Mucosa of rectum (tissue), 2 donors: ENCODE data around the gene CTIF.
A peak's percentile ranks its signal among the peaks of the same experiment; 100 is the strongest.
"Not testable (repeated sequence)": the region's sequence is repeated elsewhere in the genome, so short reads cannot be mapped to it uniquely, and the experiment has no call there.

ENCODE experiments used
- H3K27ac ChIP-seq, 2 donors: one replicate each; pipeline ENCODE4 v1.7.0; 2013; ENCODE audit warnings: inconsistent platforms in 2 of 2, low read depth in 2 of 2, low read length in 2 of 2
- H3K27me3 ChIP-seq, 2 donors: one replicate each; pipeline ENCODE4 v1.7.0; 2013; ENCODE audit warnings: low read length in 2 of 2; ENCODE audit not compliant: control insufficient read depth in 2 of 2, insufficient read depth in 2 of 2
- H3K36me3 ChIP-seq, 2 donors: one replicate each; pipeline ENCODE4 v1.7.0; 2013; ENCODE audit warnings: low read length in 2 of 2; ENCODE audit not compliant: control insufficient read depth in 2 of 2, insufficient read depth in 2 of 2
- H3K4me1 ChIP-seq, 2 donors: one replicate each; pipeline ENCODE4 v1.7.0; 2013; ENCODE audit warnings: low read length in 2 of 2, mild to moderate bottlenecking in 1 of 2; ENCODE audit not compliant: control insufficient read depth in 2 of 2, insufficient read depth in 2 of 2
- H3K4me3 ChIP-seq, 2 donors: one replicate each; pipeline ENCODE4 v1.7.0; 2013; ENCODE audit warnings: low read length in 2 of 2
- H3K9ac ChIP-seq, 2 donors: one replicate each; pipeline ENCODE4 v1.7.0; 2013; ENCODE audit warnings: low read length in 2 of 2, low read depth in 1 of 2, mild to moderate bottlenecking in 1 of 2
- H3K9me3 ChIP-seq, 2 donors: one replicate each; pipeline ENCODE4 v1.7.0; 2013; ENCODE audit warnings: low read length in 2 of 2; ENCODE audit not compliant: control insufficient read depth in 2 of 2
- donor health status: healthy.
- donor health status: Normal muscosa, but diverticular disease.

CTIF gene

DNA sequence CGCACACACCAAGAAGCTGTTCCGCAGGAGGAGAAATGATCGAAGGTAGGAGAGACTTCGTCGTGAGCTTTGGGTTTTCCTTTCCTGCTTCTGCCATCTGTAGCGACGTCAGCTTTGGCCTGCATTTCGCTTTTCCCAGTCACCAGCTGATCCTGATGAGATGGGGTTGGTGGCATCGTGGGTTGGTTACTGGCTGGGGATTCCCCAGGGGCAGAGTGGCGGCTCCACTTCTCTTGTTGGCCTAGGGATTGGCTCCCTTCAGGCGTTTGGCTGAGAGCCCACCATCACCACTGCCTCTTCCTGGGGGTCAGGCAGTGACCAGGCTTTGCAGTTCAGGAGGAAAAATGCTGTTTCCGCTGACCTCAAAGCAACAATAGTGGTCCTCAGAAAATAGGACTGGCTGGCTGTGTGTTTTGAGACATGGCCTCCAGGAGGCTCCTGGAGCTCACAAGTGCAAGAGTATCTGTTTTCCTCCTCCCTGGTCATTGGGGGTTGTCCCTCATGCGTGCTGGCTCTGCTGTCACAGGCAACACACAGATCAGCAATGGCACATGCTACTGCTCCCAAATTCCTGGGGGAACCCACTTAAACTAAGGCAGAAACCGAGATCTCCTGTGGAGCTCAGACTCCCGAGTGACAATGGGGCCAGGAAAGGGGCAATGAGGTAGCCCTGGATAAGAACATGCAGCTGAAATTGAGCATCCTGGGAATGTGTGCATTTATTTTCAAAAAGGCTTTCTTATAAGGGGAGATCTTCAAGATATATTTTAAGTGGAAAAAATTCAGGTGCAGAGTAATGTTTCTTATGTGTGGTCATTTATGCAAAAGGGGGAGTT, 173.0 kb downstream of the CTIF start:
- Histone ChIP-seq H3K27ac (no peak overlapping the region), H3K4me1 (peaks cover 8 to 14% of the 10 kb centered on the region in 2 donors), H3K9me3 (no peaks in the 10 kb centered on the region), H3K36me3 (peaks cover 0 to 2% of the 10 kb centered on the region in 2 donors), H3K27me3 (no peaks in the 10 kb centered on the region), H3K9ac (no peak overlapping the region), H3K4me3 (no peak overlapping the region)

DNA sequence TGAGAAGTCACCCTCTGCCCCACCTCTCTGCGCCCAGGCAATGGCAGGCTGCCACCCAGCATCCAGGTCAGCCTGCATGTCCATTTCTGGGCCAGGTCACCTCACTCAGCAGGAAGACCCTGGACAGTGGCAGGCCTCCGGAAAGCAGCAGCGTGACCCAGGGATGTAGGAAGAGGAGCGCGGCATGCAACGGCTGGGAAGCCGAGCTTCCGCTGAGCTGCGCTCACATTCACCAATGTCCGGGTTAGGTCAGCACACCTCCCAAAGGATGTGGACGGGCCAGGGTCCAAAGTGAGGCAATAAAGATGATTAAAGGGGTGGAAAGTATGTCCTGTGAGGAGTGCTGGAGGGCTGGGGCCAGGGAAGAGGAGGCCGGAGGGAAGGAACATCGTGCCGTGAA, 174.5 kb downstream of the CTIF start:
- Histone ChIP-seq H3K27me3 (no peaks in the 10 kb centered on the region), H3K36me3 (peaks cover 0 to 3% of the 10 kb centered on the region in 2 donors), H3K27ac (no peak overlapping the region), H3K9ac (no peak overlapping the region), H3K9me3 (no peaks in the 10 kb centered on the region), H3K4me3 (no peak overlapping the region), H3K4me1 (peaks cover 8 to 14% of the 10 kb centered on the region in 2 donors)

DNA sequence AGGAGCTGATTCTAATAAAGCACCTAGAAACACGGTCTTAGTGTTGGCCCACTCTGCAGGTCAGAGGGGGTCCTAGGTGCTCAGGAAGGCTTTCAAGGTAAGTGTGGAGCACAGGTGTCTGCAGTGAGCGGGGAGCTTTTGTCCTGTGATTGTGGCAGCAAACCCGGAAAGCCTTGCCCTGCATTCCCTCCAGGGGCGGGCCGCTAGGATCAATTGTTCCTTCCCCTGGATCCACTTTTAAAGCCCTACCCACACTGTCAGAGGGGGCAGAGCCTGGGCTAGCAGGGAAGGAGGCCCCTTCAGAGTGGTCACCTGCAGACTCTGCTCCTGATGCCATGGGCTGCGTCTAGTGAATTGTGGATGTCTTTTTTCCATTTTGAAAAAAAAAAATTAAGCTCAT, 176.0 kb downstream of the CTIF start:
- H3K9ac ChIP-seq, result no peak overlapping the region
- H3K4me1 ChIP-seq, result peaks cover 8 to 14% of the 10 kb centered on the region in 2 donors
- H3K27me3 ChIP-seq, result no peaks in the 10 kb centered on the region
- H3K4me3 ChIP-seq, result no peak overlapping the region
- H3K9me3 ChIP-seq, result no peaks in the 10 kb centered on the region
- H3K36me3 ChIP-seq, result peaks cover 0 to 6% of the 10 kb centered on the region in 2 donors
- H3K27ac ChIP-seq, result peak overlapping the region; percentile 34 to 62

GRCh38 chr18:48715711-48716361, 177.0 kb downstream of the CTIF start:
- Histone ChIP-seq H3K9me3 (no peaks in the 10 kb centered on the region), H3K9ac (no peak overlapping the region), H3K27me3 (no peaks in the 10 kb centered on the region), H3K27ac (peak overlapping the region; percentile 62 to 63), H3K36me3 (peaks cover 0 to 6% of the 10 kb centered on the region in 2 donors), H3K4me1 (peaks cover 8 to 14% of the 10 kb centered on the region in 2 donors), H3K4me3 (peak overlapping the region in 1 of 2 donors; percentile 34)

DNA sequence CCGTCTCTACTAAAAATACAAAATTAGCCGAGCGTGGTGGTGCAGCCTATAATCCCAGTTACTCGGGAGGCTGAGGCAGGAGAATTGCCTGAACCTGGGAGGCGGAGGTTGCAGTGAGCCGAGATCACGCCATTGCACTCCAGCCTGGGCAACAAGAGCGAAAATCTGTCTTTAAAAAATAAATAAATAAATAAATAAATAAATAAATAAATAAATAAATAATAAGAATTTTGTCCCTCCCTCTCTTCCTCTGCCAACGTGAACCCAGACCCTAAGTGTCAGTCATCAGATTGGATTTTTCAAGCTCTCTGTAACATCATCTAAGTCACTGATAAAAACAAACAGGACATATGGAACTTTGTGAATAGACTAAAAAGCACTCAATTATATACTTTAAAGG, 178.4 kb downstream of the CTIF start:
- not testable (repeated sequence) for H3K27me3 ChIP-seq, H3K27ac ChIP-seq, H3K4me3 ChIP-seq, H3K36me3 ChIP-seq, H3K9ac ChIP-seq, H3K9me3 ChIP-seq
- H3K4me1 ChIP-seq, result peaks cover 8 to 14% of the 10 kb centered on the region in 2 donors

DNA sequence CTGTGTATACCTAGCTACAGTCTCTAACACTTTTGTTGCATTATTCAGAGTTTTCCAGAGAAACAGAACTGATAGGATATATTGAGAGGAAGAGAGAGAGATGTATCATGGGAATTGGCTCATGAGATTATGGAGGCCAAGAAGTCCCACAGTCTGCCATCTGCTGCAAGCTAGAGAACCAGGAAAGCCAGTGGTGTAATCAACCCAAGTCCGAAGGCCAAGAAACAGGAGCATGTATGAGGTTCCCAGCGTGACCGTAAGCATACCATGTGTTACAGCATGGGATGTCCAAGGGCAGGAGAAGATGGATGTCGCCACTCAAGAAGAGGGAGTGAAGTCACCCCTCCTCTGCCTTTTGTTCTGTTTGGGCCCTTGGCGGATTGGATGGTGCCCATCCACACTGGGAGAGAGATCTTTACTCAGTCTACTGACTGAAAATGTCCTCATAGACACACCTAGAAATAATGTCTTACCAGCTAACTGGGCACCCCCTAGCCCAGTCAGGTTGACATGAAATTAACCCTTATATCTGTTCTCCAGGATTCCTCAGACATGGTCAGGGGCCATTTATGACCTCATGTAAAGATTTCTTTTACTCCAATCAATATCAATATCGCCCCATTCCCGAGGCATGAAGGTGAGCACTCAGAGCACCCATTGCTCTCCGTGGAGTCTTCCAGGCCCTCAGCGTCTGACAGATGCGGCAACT, 179.6 kb downstream of the CTIF start:
- no peak overlapping the region for H3K4me3 ChIP-seq
- peaks cover 0 to 3% of the 10 kb centered on the region in 2 donors for H3K36me3 ChIP-seq
- H3K9me3 ChIP-seq, result no peaks in the 10 kb centered on the region
- no peaks in the 10 kb centered on the region for H3K27me3 ChIP-seq
- H3K9ac ChIP-seq, result no peak overlapping the region
- H3K27ac ChIP-seq, result no peak overlapping the region
- peaks cover 8 to 14% of the 10 kb centered on the region in 2 donors for H3K4me1 ChIP-seq

DNA sequence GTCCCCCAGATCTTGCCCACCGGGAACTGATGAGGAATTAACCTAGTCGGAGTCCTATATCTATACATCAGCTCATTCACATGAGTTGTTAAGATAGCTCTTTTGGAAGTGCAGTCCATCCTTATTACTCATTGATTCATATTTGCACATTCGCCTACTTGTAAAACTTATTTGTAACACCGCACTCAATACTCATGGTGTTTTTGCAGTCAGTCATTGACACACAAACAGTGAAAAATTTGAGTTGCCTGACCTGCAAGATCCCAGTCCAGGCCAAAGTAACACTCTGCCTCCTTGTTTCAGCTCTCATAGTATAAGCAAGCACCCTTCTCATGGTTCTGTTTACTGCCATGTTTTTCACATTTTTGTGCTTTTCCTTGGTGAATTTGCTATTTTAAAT, 180.6 kb downstream of the CTIF start:
- peaks cover 11 to 14% of the 10 kb centered on the region in 2 donors for H3K4me1 ChIP-seq
- H3K9me3 ChIP-seq, result no peaks in the 10 kb centered on the region
- no peaks in the 10 kb centered on the region for H3K27me3 ChIP-seq
- no peak overlapping the region for H3K27ac ChIP-seq
- H3K36me3 ChIP-seq, result peaks cover 0 to 3% of the 10 kb centered on the region in 2 donors
- no peak overlapping the region for H3K9ac ChIP-seq
- H3K4me3 ChIP-seq, result no peak overlapping the region

GRCh38 chr18:48719974-48720654, 181.3 kb downstream of the CTIF start:
- peaks cover 0 to 3% of the 10 kb centered on the region in 2 donors for H3K36me3 ChIP-seq
- H3K9ac ChIP-seq, result no peak overlapping the region
- H3K27ac ChIP-seq, result no peak overlapping the region
- no peak overlapping the region for H3K4me3 ChIP-seq
- H3K4me1 ChIP-seq, result peaks cover 12 to 16% of the 10 kb centered on the region in 2 donors
- H3K9me3 ChIP-seq, result no peaks in the 10 kb centered on the region
- H3K27me3 ChIP-seq, result no peaks in the 10 kb centered on the region

DNA sequence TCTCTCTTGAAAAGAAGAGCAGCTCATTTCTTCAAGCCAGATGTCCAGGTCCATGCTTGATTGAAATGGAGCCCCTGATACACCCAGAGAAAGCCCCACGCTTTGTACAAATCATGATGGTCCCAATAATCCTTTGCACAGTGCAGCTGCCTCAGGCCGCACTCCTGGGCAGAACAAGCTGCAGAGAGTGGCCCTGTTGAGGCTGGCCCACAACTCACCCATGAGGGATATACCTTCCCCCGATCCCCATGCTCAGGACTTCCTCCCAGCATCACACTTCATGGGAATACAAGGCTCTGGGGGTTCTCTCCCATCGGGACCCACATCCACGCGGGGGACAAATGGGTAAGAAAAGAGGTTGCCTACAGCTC, 181.8 kb downstream of the CTIF start:
- H3K27me3 ChIP-seq, result no peaks in the 10 kb centered on the region
- H3K27ac ChIP-seq, result no peak overlapping the region
- peaks cover 6 to 16% of the 10 kb centered on the region in 2 donors for H3K4me1 ChIP-seq
- no peak overlapping the region for H3K4me3 ChIP-seq
- no peaks in the 10 kb centered on the region for H3K9me3 ChIP-seq
- peaks cover 0 to 3% of the 10 kb centered on the region in 2 donors for H3K36me3 ChIP-seq
- no peak overlapping the region for H3K9ac ChIP-seq
